Activated CD8-positive, alpha-beta memory T cell treated with anti-CD3 and anti-CD28 coated beads, Interleukin-2, amount 10 ng/mL, durations not matched to agents 7 days and 5 days (primary cell): Measurements from ENCODE around the gene COL15A1. TPM values are rescaled to one million over a fixed set of nuclear protein-coding genes. Genes with fewer than 3 reads are reported as not detected.
"Not testable (repeated sequence)": the region's sequence is repeated elsewhere in the genome, so short reads cannot be mapped to it uniquely, and the experiment has no call there.

Experiments
- ATAC-seq: fragments of 150-1000 bp; cut with Tn5 transposase; one replicate; pipeline ENCODE4 v1.10.0; 2021; ENCODE audit warnings: moderate library complexity
- CTCF ChIA-PET: fragments of 350-600 bp; sonication (Branson Sonifier 250); formaldehyde crosslinking; loops from one replicate; lab custom pipeline; 2021; ENCODE audit warnings: antibody characterized with exemption; lab: Charles Lee
- DNase-seq: peaks from one replicate; pipeline ENCODE4 v3.0.0-alpha.2; 2020
- H3K27ac Mint-ChIP-seq: one replicate; pipeline ENCODE4 v1.8.0; 2021; ENCODE audit warnings: mild to moderate bottlenecking, mixed read lengths
- H3K27me3 Mint-ChIP-seq: one replicate; pipeline ENCODE4 v1.8.0; 2021; ENCODE audit warnings: mixed read lengths
- H3K36me3 Mint-ChIP-seq: one replicate; pipeline ENCODE4 v1.8.0; 2021; ENCODE audit warnings: mild to moderate bottlenecking, mixed read lengths
- H3K4me1 Mint-ChIP-seq: one replicate; pipeline ENCODE4 v1.8.0; 2021; ENCODE audit warnings: mixed read lengths
- H3K4me3 Mint-ChIP-seq: one replicate; pipeline ENCODE4 v1.8.0; 2021; ENCODE audit warnings: mild to moderate bottlenecking, moderate library complexity, mixed read lengths
- H3K9me3 Mint-ChIP-seq: one replicate; pipeline ENCODE4 v1.8.0; 2022; ENCODE audit warnings: low read depth, mixed read lengths
- total RNA-seq, 2 experiments: library from RNA; stranded (reverse); gene quantifications; one replicate each; pipeline ENCODE4 v1.2.3, GENCODE V29; 2021

COL15A1 gene
- total RNA-seq, 2 experiments from 2014 or later = 0.45 to 0.53 TPM

DNA sequence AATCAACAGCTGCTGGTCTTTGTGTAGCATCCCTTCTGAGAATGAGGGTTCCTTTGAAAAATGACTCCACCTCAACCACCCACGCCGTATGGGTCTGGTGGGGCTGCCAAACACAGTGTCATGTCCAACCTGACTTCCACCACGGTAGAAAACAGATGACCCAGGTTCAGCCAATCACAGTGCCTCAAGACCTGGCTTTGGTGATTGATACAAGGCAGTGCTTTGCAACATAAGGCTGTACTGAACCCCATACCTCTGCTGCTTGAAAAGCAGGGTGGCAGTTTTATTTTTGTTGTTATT lies 149.7 kb downstream of the COL15A1 start:
- peak overlapping the region; percentile 57 for H3K4me3 Mint-ChIP-seq
- peak; percentile 90 for DNase-seq
- CTCF ChIA-PET = interaction anchor here (0.7 to 5.7 kb wide), 18 partner anchors 10 to 94 kb away, joined by 3 to 43 read pairs (median 4); partner anchors contain the start of gene TGFBR1
- H3K9me3 Mint-ChIP-seq = peaks cover 9% of the 10 kb centered on the region
- ATAC-seq = peak; percentile 77
- no peaks in the 10 kb centered on the region for H3K27me3 Mint-ChIP-seq
- peaks cover 46% of the 10 kb centered on the region for H3K36me3 Mint-ChIP-seq
- peaks cover 73% of the 10 kb centered on the region for H3K4me1 Mint-ChIP-seq
- H3K27ac Mint-ChIP-seq = peak overlapping the region; percentile 99

DNA sequence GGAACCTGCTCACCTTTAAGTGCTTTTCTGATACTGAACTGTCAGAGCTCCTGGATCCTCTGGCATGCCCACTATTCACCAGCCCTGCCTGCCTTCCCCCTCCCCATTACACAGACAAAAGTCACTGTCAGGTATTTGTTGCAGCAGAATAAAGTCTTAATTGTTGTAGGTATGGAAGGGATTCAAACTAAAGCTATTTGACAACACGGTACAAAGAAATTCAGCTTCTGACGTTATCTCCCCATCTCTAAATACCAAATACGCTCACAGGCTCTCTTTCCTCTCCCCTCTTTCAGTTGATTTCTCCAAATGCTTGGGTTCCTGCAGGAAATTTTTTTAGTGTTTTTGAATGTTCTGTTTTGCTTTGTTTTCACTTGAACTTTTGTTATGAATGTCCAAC lies 151.9 kb downstream of the COL15A1 start:
- CTCF ChIA-PET = interaction anchor here (0.9 to 5.7 kb wide), 4 partner anchors 8 to 82 kb away, joined by 3 to 43 read pairs (median 4); partner anchors contain the start of gene TGFBR1
- no peak overlapping the region for H3K27ac Mint-ChIP-seq
- H3K36me3 Mint-ChIP-seq = peaks cover 49% of the 10 kb centered on the region
- no peaks in the 10 kb centered on the region for H3K27me3 Mint-ChIP-seq
- H3K9me3 Mint-ChIP-seq = peaks cover 11% of the 10 kb centered on the region
- no peak overlapping the region for H3K4me3 Mint-ChIP-seq
- DNase-seq (no peak), ATAC-seq (no peak)
- H3K4me1 Mint-ChIP-seq = peaks cover 86% of the 10 kb centered on the region

DNA sequence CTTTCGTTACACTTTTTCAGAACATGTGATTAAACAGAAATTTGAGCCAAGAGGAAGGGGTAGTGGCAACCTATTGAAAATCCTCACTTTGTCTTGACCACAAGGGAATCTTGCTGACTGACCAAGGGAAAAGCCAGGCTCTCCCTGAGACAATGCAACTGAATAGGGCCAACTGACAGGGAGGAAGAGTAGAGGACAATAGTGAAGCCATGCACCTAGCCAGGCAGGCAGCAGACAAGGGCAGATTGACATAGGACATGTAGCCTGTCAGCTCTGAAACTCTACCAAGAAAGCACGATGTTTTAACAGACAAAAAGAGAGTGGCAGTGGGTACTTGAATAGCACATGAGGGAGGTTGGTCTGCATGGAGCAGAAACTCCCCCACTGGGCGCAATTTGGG lies 152.7 kb downstream of the COL15A1 start:
- peaks cover 11% of the 10 kb centered on the region for H3K9me3 Mint-ChIP-seq
- no peak for ATAC-seq
- no peaks in the 10 kb centered on the region for H3K27me3 Mint-ChIP-seq
- peaks cover 86% of the 10 kb centered on the region for H3K4me1 Mint-ChIP-seq
- no peak for DNase-seq
- no peak overlapping the region for H3K27ac Mint-ChIP-seq
- CTCF ChIA-PET = interaction anchor here (1.0 to 5.7 kb wide), 2 partner anchors 7 to 98 kb away, joined by 3 to 43 read pairs; partner anchors contain the start of gene TGFBR1
- H3K36me3 Mint-ChIP-seq = peaks cover 46% of the 10 kb centered on the region
- no peak overlapping the region for H3K4me3 Mint-ChIP-seq

DNA sequence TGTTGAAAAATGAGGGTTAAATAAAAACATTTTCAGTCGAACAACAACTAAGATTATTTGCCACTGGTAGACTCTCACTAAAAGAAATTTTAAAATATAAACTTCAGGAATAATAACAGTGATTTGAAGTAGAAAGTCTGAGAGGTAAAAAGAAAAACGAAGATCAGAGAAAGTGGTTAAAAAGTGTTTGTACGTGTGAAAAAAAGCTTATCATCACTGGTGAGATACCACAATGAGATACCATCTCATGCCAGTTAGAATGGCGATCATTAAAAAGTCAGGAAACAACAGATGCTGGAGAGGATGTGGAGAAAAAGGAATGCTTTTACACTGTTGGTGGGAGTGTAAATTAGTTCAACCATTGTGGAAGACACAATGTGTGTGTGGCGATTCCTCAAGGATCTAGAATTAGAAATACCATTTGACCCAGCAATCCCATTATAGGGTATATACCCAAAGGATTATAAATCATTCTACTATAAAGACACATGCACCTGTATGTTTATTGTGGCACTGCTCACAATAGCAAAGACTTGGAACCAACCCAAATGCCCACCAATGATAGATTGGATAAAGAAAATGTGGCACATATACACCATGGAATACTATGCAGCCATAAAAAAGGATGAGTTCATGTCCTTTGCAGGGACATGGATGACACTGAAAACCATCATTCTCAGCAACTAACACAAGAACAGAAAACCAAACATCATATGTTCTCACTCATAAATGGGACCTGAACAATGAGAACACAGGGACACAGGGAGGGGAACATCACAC lies 156.3 kb downstream of the COL15A1 start:
- H3K27me3 Mint-ChIP-seq, H3K27ac Mint-ChIP-seq, H3K4me3 Mint-ChIP-seq, DNase-seq, ATAC-seq: not testable (repeated sequence)
- H3K4me1 Mint-ChIP-seq = peaks cover 70% of the 10 kb centered on the region
- CTCF ChIA-PET = interaction anchor here (5.3 kb wide), 1 partner anchor 41 kb away, joined by 35 read pairs; no protein-coding TSS in a partner anchor
- H3K9me3 Mint-ChIP-seq = peaks cover 11% of the 10 kb centered on the region
- peaks cover 33% of the 10 kb centered on the region for H3K36me3 Mint-ChIP-seq

DNA sequence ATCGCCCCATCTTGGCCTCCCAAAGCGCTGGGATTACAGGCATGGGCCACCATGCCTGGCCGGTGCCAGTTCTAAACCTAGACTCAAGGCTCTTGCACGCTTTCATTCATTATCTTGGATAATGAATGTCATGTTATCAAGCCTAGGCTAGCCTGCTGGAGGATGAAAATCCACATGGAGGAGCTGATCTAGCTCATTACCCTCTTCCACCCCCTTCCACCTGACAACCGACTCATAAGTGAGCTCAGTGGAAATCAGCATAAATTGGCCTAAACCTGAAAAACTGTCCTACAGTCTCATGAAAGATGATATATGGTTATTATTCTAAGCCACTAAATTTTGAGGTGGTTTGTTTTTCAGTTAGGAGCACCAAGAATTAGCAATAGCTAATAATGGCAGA lies 157.6 kb downstream of the COL15A1 start:
- H3K27ac Mint-ChIP-seq = no peak overlapping the region
- peaks cover 33% of the 10 kb centered on the region for H3K36me3 Mint-ChIP-seq

DNA sequence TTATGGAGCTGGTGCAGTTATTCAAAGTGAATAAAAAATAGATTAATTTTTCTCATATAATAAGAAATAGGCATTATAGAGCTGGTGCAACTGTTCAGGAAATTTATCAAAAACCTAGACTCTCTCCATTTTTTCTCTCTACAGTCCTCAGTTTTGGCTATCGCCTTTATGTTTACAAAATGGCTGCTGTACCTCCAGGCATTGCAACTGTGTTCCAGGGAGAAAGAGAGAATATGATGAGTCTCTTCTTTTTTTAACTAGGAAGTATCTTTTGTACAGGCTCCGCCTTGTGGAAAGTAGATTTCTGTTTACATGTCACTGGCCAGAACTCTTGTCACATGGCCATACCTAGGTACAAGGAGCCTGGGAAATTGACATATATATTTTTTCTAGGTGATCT lies 158.1 kb downstream of the COL15A1 start:
- DNase-seq = no peak
- no peak for ATAC-seq
- CTCF ChIA-PET = interaction anchor here (0.6 to 5.3 kb wide), 4 partner anchors 8 to 105 kb away, joined by 3 to 43 read pairs (median 19); no protein-coding TSS in a partner anchor
- Mint-ChIP-seq H3K4me1 (peaks cover 62% of the 10 kb centered on the region), H3K27ac (no peak overlapping the region), H3K4me3 (no peak overlapping the region), H3K36me3 (peaks cover 33% of the 10 kb centered on the region), H3K27me3 (no peaks in the 10 kb centered on the region), H3K9me3 (peaks cover 11% of the 10 kb centered on the region)

More for the DNA sequence above, 157.6 kb downstream of the COL15A1 start:
- DNase-seq = no peak
- Mint-ChIP-seq H3K4me1 (peaks cover 63% of the 10 kb centered on the region), H3K9me3 (peaks cover 11% of the 10 kb centered on the region), H3K4me3 (no peak overlapping the region), H3K27me3 (no peaks in the 10 kb centered on the region)
- ATAC-seq = no peak
- CTCF ChIA-PET = interaction anchor here (4.2 to 5.3 kb wide), 2 partner anchors 8 to 43 kb away, joined by 35 to 43 read pairs; no protein-coding TSS in a partner anchor

DNA sequence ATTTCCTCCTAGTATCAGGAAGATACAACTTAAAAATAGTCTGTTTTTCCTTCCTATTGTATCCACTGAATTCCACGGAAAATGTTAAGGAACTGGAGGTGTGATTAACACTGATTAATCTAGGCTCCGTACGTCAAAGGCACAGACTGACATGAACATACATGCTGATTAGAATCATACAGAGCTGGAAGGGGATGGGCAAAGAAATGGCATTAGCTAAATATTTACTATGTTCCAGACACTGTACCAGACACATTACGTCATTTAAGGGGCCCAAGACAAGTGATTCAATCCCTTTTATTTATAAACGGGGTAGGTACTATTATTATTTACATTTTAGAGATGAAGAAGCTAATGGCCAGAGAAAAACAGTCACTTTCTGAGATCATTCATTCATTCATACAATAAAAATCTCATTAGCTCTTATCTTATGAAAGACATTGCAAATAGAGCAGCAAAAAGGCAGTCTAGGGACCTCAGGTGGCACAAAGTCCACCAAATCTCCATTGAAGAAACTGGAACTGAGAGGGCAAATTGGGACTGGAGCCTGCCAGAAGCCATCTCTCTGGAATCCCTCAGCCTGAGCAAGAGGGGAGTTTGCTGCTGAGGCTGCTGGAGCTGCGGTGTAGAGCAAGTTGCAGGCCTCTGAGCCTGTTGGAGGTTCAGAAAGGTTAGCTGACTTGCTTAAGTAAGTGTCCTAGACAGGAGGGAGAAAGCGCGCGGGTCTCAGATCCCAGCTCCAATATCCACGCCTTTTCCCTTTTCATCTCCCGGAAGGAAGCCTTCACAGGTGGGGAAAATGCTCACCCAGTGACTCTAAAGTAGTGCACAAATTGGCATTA lies 159.6 kb downstream of the COL15A1 start:
- CTCF ChIA-PET = interaction anchor here (0.7 to 5.3 kb wide), 18 partner anchors 10 to 105 kb away, joined by 3 to 43 read pairs (median 6); no protein-coding TSS in a partner anchor
- ATAC-seq (no peak), DNase-seq (no peak)
- Mint-ChIP-seq H3K4me3 (peak overlapping the region; percentile 78), H3K4me1 (peaks cover 65% of the 10 kb centered on the region), H3K9me3 (peaks cover 11% of the 10 kb centered on the region), H3K27me3 (no peaks in the 10 kb centered on the region), H3K36me3 (peaks cover 37% of the 10 kb centered on the region), H3K27ac (peak overlapping the region; percentile 88)

DNA sequence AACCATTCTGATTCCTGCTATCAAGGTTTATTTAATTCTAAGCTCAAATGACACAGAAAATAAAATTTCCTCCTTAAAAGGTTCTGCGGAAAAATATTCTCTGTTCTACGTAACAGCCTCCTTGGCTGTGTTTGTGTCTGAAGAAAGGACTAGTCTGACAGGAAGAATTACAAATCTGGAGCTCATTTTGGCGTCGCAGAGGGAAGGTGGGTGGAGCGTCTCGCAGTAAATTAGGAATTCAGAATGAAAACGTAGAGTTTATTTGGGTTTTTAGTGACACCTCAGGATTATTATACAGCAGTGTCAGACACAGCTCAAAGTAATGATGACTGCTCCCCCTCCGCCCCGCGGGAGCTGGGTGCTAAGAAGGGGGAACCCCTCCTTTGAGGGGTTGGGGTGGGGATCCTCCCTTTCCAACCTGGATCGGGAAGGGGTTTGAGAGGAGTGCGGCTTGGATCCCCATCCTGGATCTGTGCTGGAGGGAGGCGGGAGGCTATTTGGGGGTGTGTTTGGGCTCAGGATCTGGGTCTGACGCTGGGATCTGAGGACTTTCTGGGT lies 160.3 kb downstream of the COL15A1 start:
- Mint-ChIP-seq H3K9me3 (peaks cover 9% of the 10 kb centered on the region), H3K36me3 (peaks cover 38% of the 10 kb centered on the region), H3K4me3 (peak overlapping the region; percentile 78), H3K27ac (peak overlapping the region; percentile 88), H3K27me3 (no peaks in the 10 kb centered on the region), H3K4me1 (peaks cover 67% of the 10 kb centered on the region)
- CTCF ChIA-PET = interaction anchor here (0.9 to 5.3 kb wide), 21 partner anchors 10 to 108 kb away, joined by 3 to 43 read pairs (median 6); no protein-coding TSS in a partner anchor
- DNase-seq (no peak), ATAC-seq (no peak)

DNA sequence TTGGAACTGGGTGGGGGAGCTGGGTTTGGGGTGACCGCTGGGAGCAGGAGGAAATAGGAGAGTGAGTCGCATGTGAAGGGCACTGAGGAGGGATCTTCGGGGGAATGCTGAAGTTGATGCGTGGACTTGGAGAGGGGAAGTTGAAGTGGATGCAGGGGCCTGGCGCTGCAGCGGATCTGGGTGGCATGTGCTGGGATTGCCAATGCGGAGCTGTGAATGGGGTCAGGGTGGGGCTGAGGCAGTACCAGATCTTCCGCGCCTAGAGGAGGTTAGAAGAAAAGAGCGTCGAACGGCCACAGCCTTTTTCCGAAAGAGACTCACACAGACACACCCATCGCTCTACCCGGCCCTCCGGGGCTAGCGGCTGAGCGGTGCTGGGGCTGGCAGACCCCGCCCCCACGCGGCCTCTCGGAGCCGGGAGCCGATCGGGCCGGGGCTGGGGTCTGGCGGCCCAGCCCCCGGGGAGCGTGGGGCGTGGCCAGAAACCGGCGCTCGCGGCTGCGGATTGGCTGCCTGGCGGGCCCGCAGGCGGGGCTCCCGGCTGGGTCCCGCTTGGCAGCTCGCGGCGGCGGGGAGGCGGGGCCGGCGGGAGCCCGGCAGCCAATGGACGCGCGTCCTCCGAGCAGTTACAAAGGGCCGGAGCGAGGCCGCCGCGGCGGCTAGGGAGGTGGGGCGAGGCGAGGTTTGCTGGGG lies 160.9 kb downstream of the COL15A1 start, which contains the start of gene TGFBR1:
TGFBR1 (plus strand) TSS at position 655 of the 693 bp plus-strand sequence. CDS start 93 bp downstream, outside the sequence.
- peak within 1 kb of the TSS; percentile 92 for H3K4me3 Mint-ChIP-seq
- H3K36me3 Mint-ChIP-seq = peaks cover 37% of the 10 kb centered on the region
- no peaks in the 10 kb centered on the region for H3K27me3 Mint-ChIP-seq
- CTCF ChIA-PET = interaction anchor here (0.6 to 5.3 kb wide), 24 partner anchors 9 to 109 kb away, joined by 3 to 43 read pairs (median 5); no protein-coding TSS in a partner anchor
- peak within 1 kb of the TSS; percentile 88 for H3K27ac Mint-ChIP-seq
- DNase-seq (peak; percentile 95), ATAC-seq (peak; percentile 88)
- H3K4me1 Mint-ChIP-seq = peaks cover 68% of the 10 kb centered on the region
- peaks cover 3% of the 10 kb centered on the region for H3K9me3 Mint-ChIP-seq

DNA sequence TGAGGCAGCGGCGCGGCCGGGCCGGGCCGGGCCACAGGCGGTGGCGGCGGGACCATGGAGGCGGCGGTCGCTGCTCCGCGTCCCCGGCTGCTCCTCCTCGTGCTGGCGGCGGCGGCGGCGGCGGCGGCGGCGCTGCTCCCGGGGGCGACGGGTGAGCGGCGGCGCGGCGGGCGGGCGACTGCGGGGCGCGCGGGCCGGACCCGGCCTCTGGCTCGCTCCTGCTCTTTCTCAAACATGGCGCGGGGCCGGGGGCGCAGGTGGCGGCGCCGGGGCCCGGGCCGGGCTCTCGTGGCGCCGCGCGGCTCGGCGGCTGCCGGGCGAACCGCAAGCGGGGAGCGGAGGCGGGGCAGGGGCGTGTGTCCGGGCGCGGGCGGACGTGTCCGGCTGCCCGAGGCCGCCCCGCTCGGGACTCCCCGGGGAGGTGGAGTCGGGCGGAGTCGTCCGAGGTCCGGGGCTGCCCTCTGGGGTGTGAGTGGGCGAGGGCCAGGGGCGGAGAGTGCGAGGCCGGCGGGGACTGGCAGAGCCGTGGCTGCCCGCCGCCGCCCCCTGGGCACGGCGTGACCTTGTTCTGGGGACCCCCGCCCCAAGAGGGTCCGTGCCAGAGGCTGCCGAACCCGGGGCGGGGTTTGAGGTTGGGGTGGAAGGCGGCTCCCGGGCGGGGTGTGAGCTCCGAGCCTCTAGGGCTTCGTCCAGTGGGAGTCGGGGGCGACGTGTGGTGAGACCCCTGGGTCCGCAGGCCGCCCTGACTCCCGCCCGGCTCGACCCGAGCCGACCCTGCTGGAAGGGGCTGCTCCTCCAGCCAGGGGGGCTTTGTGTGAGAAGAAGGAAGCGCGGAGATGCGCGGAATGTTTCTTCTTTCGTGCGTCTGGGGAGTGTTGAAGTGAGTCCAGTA lies 161.7 kb downstream of the COL15A1 start:
- no peaks in the 10 kb centered on the region for H3K9me3 Mint-ChIP-seq
- peak overlapping the region; percentile 92 for H3K4me3 Mint-ChIP-seq
- ATAC-seq = peak; percentile 22
- H3K4me1 Mint-ChIP-seq = peaks cover 68% of the 10 kb centered on the region
- H3K27ac Mint-ChIP-seq = peak overlapping the region; percentile 77
- H3K36me3 Mint-ChIP-seq = peaks cover 37% of the 10 kb centered on the region
- H3K27me3 Mint-ChIP-seq = no peaks in the 10 kb centered on the region
- CTCF ChIA-PET = interaction anchor here (0.6 to 5.3 kb wide), 25 partner anchors 8 to 110 kb away, joined by 3 to 43 read pairs (median 5); no protein-coding TSS in a partner anchor
- peak; percentile 67 for DNase-seq

DNA sequence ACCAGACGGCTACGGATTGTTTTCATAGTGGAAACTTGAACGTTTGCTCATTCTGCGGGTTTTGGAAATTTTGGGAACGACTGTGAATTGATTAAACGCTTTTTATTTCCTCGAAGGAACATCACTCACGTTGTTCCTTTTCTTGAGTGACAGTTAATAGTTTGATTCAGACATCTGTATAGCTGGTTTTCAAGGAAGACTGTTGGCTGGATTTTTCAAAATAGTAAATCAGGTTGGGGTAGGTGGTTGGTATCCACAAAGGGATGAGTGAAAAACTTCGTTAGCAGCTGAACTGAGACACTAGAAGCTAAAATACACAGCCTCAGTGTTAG lies 162.3 kb downstream of the COL15A1 start:
- CTCF ChIA-PET = interaction anchor here (0.7 to 3.8 kb wide), 9 partner anchors 10 to 107 kb away, joined by 3 to 18 read pairs (median 4); no protein-coding TSS in a partner anchor
- ATAC-seq (no peak), DNase-seq (no peak)
- Mint-ChIP-seq H3K27ac (peak overlapping the region; percentile 75), H3K4me1 (peaks cover 68% of the 10 kb centered on the region), H3K4me3 (peak overlapping the region; percentile 92), H3K9me3 (no peaks in the 10 kb centered on the region), H3K36me3 (peaks cover 39% of the 10 kb centered on the region), H3K27me3 (no peaks in the 10 kb centered on the region)
